Activated T-helper 17 cell treated with anti-CD3 and anti-CD28 coated beads, Interleukin-2, amount 50 U/mL, for 72 hours (primary cell): ENCODE results near the gene CACNA1H. TPM values are rescaled to one million over a fixed set of nuclear protein-coding genes. Genes with fewer than 3 reads are reported as not detected.
"Not testable (repeated sequence)": the region's sequence is repeated elsewhere in the genome, so short reads cannot be mapped to it uniquely, and the experiment has no call there.

Experiments
- ATAC-seq: fragments of 150-1000 bp; cut with Tn5 transposase; replicated peaks from 2 replicates; pipeline ENCODE4 v1.10.0; 2021; ENCODE audit warnings: mild to moderate bottlenecking, moderate library complexity
- H3K27ac Mint-ChIP-seq: one replicate; pipeline ENCODE4 v1.8.0; 2022; ENCODE audit warnings: mixed read lengths
- H3K27me3 Mint-ChIP-seq: one replicate; pipeline ENCODE4 v1.8.0; 2022; ENCODE audit warnings: mixed read lengths
- H3K36me3 Mint-ChIP-seq: one replicate; pipeline ENCODE4 v1.8.0; 2022; ENCODE audit warnings: low read depth, mild to moderate bottlenecking, mixed read lengths
- H3K4me1 Mint-ChIP-seq: one replicate; pipeline ENCODE4 v1.8.0; 2022; ENCODE audit warnings: mixed read lengths
- H3K4me3 Mint-ChIP-seq: one replicate; pipeline ENCODE4 v1.8.0; 2022; ENCODE audit warnings: mild to moderate bottlenecking, mixed read lengths
- H3K9me3 Mint-ChIP-seq: one replicate; pipeline ENCODE4 v1.8.0; 2022; ENCODE audit warnings: mixed read lengths
- total RNA-seq, 2 donors: library from RNA; stranded (reverse); gene quantifications; one replicate each; pipeline ENCODE4 v1.2.3, GENCODE V29; 2022

The CACNA1H gene
- total RNA-seq, 2 donors from 2014 or later = 1.4 to 1.9 TPM

GRCh38 chr16:1258906-1259759 is 106.2 kb downstream of the CACNA1H start:
- Mint-ChIP-seq H3K4me1 (no peaks in the 10 kb centered on the region), H3K36me3 (no peaks in the 10 kb centered on the region), H3K4me3 (peak overlapping the region; percentile 51), H3K27me3 (peaks cover 14% of the 10 kb centered on the region), H3K27ac (no peak overlapping the region), H3K9me3 (peaks cover under 1% of the 10 kb centered on the region)
- no peak for ATAC-seq

DNA sequence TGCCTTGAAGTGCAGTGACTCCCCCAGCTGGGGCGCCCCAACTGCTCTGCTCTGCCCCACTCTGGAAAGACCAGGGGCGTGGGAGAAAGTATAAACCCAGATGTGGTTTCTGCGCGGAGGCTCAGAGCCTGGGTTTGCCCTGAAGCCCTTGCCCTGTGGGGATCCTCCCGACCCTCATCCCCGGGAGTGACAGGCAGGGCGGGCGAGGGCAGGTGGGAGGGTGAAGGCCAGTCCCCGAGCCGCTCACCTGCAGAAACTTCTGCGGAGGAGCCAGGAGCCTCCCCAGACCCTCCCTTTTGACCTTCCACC is 106.8 kb downstream of the CACNA1H start:
- no peaks in the 10 kb centered on the region for H3K36me3 Mint-ChIP-seq
- H3K9me3 Mint-ChIP-seq = peaks cover 6% of the 10 kb centered on the region
- H3K27ac Mint-ChIP-seq = no peak overlapping the region
- ATAC-seq = no peak
- H3K4me1 Mint-ChIP-seq = peaks cover 4% of the 10 kb centered on the region
- no peak overlapping the region for H3K4me3 Mint-ChIP-seq
- H3K27me3 Mint-ChIP-seq = peaks cover 14% of the 10 kb centered on the region

- Mint-ChIP-seq H3K9me3 (peaks cover 7% of the 10 kb centered on the region), H3K4me1 (peaks cover 4% of the 10 kb centered on the region), H3K27ac (no peak overlapping the region), H3K4me3 (peak overlapping the region; percentile 45), H3K36me3 (no peaks in the 10 kb centered on the region), H3K27me3 (peaks cover 14% of the 10 kb centered on the region)
- no peak for ATAC-seq
These were observed 107.3 kb downstream of the CACNA1H start for GRCh38 chr16:1260101-1260680.

- peaks cover 7% of the 10 kb centered on the region for H3K9me3 Mint-ChIP-seq
- peak overlapping the region; percentile 45 for H3K4me3 Mint-ChIP-seq
- ATAC-seq = peak; percentile 80
- H3K27me3 Mint-ChIP-seq = peaks cover 14% of the 10 kb centered on the region
- H3K36me3 Mint-ChIP-seq = no peaks in the 10 kb centered on the region
- H3K4me1 Mint-ChIP-seq = peaks cover 4% of the 10 kb centered on the region
- no peak overlapping the region for H3K27ac Mint-ChIP-seq
These were observed 108.4 kb downstream of the CACNA1H start for GRCh38 chr16:1261131-1261892.

DNA sequence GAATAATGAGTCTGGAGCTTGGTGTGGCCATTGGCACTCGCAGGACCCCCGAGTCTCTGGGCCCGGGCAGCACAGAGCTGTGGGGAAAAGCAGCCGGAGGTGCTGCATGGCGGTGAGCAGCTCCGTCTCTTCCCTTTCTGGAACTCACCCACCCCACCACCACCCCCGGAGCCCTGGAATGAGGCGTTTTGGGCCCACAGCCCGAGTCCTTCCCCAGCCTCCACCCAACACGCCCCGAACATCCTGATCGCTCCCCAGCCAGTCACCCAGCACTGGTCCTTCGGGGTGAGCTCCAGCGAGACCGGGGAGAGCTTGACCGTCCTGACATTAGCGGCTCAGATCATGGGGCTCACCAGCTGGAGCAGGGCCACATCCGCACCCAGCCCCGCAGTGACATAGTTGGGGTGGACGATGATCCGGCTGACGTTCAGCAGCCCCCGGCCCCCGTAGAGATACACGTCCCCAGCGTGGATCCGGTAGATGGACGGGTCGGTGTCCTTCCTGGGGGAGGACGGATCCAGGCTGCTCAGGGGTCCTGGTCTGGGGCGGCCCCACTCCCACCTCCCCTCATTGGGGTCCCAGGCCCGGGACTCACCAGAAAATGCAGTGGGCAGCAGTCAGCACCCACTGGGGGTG is 109.4 kb downstream of the CACNA1H start:
- Mint-ChIP-seq H3K4me1 (peaks cover 4% of the 10 kb centered on the region), H3K9me3 (peaks cover 7% of the 10 kb centered on the region), H3K4me3 (no peak overlapping the region), H3K36me3 (no peaks in the 10 kb centered on the region), H3K27ac (no peak overlapping the region), H3K27me3 (peaks cover 14% of the 10 kb centered on the region)
- ATAC-seq = no peak

GRCh38 chr16:1262846-1263221 is 109.9 kb downstream of the CACNA1H start:
- Mint-ChIP-seq H3K4me3 (no peak overlapping the region), H3K4me1 (peaks cover 4% of the 10 kb centered on the region), H3K9me3 (peaks cover 7% of the 10 kb centered on the region), H3K27ac (no peak overlapping the region), H3K27me3 (peaks cover 14% of the 10 kb centered on the region), H3K36me3 (no peaks in the 10 kb centered on the region)
- ATAC-seq = no peak

GRCh38 chr16:1263591-1264344 is 110.9 kb downstream of the CACNA1H start:
- Mint-ChIP-seq H3K9me3 (peaks cover 7% of the 10 kb centered on the region), H3K4me1 (peaks cover 4% of the 10 kb centered on the region), H3K27me3 (peaks cover 14% of the 10 kb centered on the region)

GRCh38 chr16:1264345-1265089 is 111.6 kb downstream of the CACNA1H start:
- no peak for ATAC-seq
- no peaks in the 10 kb centered on the region for H3K36me3 Mint-ChIP-seq
- peaks cover 10% of the 10 kb centered on the region for H3K27me3 Mint-ChIP-seq
- H3K27ac Mint-ChIP-seq = no peak overlapping the region
- no peak overlapping the region for H3K4me3 Mint-ChIP-seq
- peaks cover 4% of the 10 kb centered on the region for H3K4me1 Mint-ChIP-seq
- H3K9me3 Mint-ChIP-seq = peaks cover 7% of the 10 kb centered on the region

More at GRCh38 chr16:1263591-1264344, 110.9 kb downstream of the CACNA1H start:
- no peak for ATAC-seq
- no peak overlapping the region for H3K27ac Mint-ChIP-seq
- no peaks in the 10 kb centered on the region for H3K36me3 Mint-ChIP-seq
- H3K4me3 Mint-ChIP-seq = no peak overlapping the region

DNA sequence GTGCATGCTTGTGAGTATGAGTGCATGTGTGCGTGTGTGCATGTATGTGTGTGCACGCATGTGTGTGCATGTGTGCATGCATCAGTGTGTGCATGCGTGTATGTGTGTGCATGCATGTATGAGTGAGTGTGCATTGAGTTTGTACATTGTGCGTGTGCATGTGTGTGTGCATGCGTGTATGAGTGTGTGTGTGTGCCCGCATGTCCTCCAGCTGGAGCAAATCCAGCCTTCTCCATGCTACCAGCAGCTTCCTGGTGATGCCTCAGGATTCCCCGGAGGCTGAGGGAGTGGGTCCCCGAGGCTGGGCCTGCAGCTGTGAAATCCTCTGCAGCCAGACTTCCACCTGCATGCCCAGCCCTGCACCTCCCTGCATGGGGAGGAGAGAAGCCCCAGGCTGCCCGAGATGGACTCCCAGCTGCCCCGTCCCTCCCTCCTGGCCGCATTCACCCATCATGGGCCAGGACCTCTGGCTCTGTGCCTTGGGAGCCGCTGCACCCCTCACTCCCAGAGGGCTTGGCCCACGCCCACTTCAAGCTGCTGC is 112.3 kb downstream of the CACNA1H start:
- Mint-ChIP-seq H3K9me3 (peaks cover 7% of the 10 kb centered on the region), H3K4me1 (peaks cover 4% of the 10 kb centered on the region), H3K27ac (no peak overlapping the region), H3K27me3 (peaks cover 7% of the 10 kb centered on the region), H3K4me3 (no peak overlapping the region), H3K36me3 (no peaks in the 10 kb centered on the region)
- no peak for ATAC-seq

- Mint-ChIP-seq H3K9me3 (peaks cover 7% of the 10 kb centered on the region), H3K4me1 (peaks cover 4% of the 10 kb centered on the region), H3K27ac (no peak overlapping the region), H3K36me3 (no peaks in the 10 kb centered on the region), H3K4me3 (no peak overlapping the region), H3K27me3 (peaks cover under 1% of the 10 kb centered on the region)
- no peak for ATAC-seq
These were observed 112.9 kb downstream of the CACNA1H start for GRCh38 chr16:1265826-1266225.

DNA sequence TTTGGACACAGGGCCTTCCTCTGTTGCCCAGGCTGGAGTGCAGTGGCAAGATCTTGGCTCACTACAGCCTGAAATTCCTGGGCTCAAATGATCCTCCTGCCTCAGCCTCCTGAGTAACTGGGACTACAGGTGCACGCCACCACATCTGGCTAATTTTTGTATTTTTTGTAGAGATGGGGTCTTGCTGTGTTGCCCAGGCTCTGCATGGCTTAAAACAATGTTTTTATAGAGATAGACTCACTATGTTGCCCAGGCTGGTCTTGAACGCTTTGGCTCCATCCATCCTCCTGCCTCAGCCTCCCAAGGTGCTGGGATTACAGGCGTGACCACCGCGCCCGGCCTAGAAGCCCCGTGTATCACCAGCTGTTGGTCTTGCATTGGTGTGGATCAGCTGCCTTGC is 116.5 kb downstream of the CACNA1H start:
- ATAC-seq, H3K9me3 Mint-ChIP-seq, H3K4me1 Mint-ChIP-seq, H3K36me3 Mint-ChIP-seq, H3K27ac Mint-ChIP-seq, H3K4me3 Mint-ChIP-seq, H3K27me3 Mint-ChIP-seq: not testable (repeated sequence)

GRCh38 chr16:1271380-1271723 is 118.4 kb downstream of the CACNA1H start:
- Mint-ChIP-seq H3K9me3 (no peaks in the 10 kb centered on the region), H3K36me3 (no peaks in the 10 kb centered on the region), H3K27ac (no peak overlapping the region), H3K4me1 (no peaks in the 10 kb centered on the region), H3K4me3 (no peak overlapping the region), H3K27me3 (peaks cover 17% of the 10 kb centered on the region)
- no peak for ATAC-seq
